Endothelial cell of umbilical vein (primary cell): Measurements from ENCODE around the gene KPNA5. TPM values are rescaled to one million over a fixed set of nuclear protein-coding genes. Genes with fewer than 3 reads are reported as not detected.

Source experiments
- BruUV-seq: library from RNA; stranded (reverse); fragments of 400-500 nt; replicated peaks from 2 replicates; lab custom pipeline; 2021; lab: Mats Ljungman, UMichigan
- CTCF ChIA-PET: fragments of 300-600, 350-600 bp; sonication (Branson Sonifier 250); formaldehyde crosslinking; loops from one replicate; lab custom pipeline; 2021; ENCODE audit warnings: antibody characterized with exemption, inconsistent platforms; lab: Charles Lee
- POLR2A ChIA-PET: fragments of 300-600, 350-600 bp; sonication (Branson Sonifier 250); formaldehyde crosslinking; loops from one replicate; lab custom pipeline; 2021; ENCODE audit warnings: antibody characterized with exemption, inconsistent platforms; lab: Charles Lee
- DNase-seq: peaks from one replicate; pipeline ENCODE4 v3.0.0-alpha.2; 2011; ENCODE audit warnings: low read depth, low spot score
- FAIRE-seq: peaks from 2 replicates; lab custom pipeline; 2011; peaks lifted over from hg19 to GRCh38; lab: Jason Lieb, UNC
- H2AFZ ChIP-seq: 2 replicates; pipeline ENCODE4 v1.6.0; 2012; ENCODE audit warnings: low read depth, low read length, control low read depth, inconsistent platforms
- H3K27ac ChIP-seq: 2 replicates; pipeline ENCODE4 v1.5.1; 2011; ENCODE audit warnings: low read depth, mild to moderate bottlenecking, control low read depth, low read length, moderate library complexity; ENCODE audit not compliant: insufficient read depth
- H3K27me3 ChIP-seq, 2 experiments: 2 replicates each; pipeline versions ENCODE4 v1.6.0 to v1.6.1; 2011; ENCODE audit warnings: low read length in 2 of 2, mixed read lengths in 1 of 2; ENCODE audit not compliant: control insufficient read depth in 2 of 2, insufficient read depth in 2 of 2
- H3K36me3 ChIP-seq, 2 experiments: 2 replicates in 1 of 2; 3 replicates in 1 of 2; pipeline ENCODE4 v1.5.1; 2011; ENCODE audit warnings: low read length in 2 of 2, mild to moderate bottlenecking in 1 of 2, moderate library complexity in 1 of 2; ENCODE audit not compliant: control insufficient read depth in 2 of 2, insufficient read depth in 2 of 2; ENCODE audit errors: extremely low read depth in 1 of 2
- H3K4me1 ChIP-seq: 3 replicates; pipeline ENCODE4 v1.5.1; 2011; ENCODE audit warnings: mild to moderate bottlenecking, low read length; ENCODE audit not compliant: control insufficient read depth, insufficient read depth; ENCODE audit errors: extremely low read depth
- H3K4me2 ChIP-seq: 2 replicates; pipeline ENCODE4 v1.6.1; 2011; ENCODE audit warnings: low read length, control low read depth, mixed read lengths; ENCODE audit not compliant: insufficient read depth
- H3K4me3 ChIP-seq, 3 experiments: fragments of 200-600 bp in 1 of 3; sonication (generic), shearing (Covaris generic) in 1 of 3; replicated peaks in 1 of 3; 2 replicates each; pipeline ENCODE4 v1.5.1; 2011 to 2016; ENCODE audit warnings: control low read depth in 3 of 3, low read length in 3 of 3, mild to moderate bottlenecking in 2 of 3, inconsistent platforms in 1 of 3, low read depth in 1 of 3, moderate library complexity in 1 of 3; ENCODE audit not compliant: insufficient read depth in 1 of 3
- H3K79me2 ChIP-seq: 2 replicates; pipeline ENCODE4 v1.6.0; 2012; ENCODE audit warnings: low read length, inconsistent platforms; ENCODE audit not compliant: control insufficient read depth, insufficient read depth
- H3K9ac ChIP-seq: replicated peaks from 2 replicates; pipeline ENCODE3; 2011; ENCODE audit warnings: low read length, control low read depth; ENCODE audit not compliant: insufficient read depth; ENCODE audit errors: extremely low read depth
- H3K9me1 ChIP-seq: replicated peaks from 3 replicates; pipeline ENCODE4 v1.6.0; 2011; ENCODE audit warnings: mild to moderate bottlenecking, low read length; ENCODE audit not compliant: control insufficient read depth, insufficient read depth; ENCODE audit errors: extremely low read depth
- H3K9me3 ChIP-seq: replicated peaks from 2 replicates; pipeline ENCODE4 v1.5.1; 2012; ENCODE audit warnings: low read length, inconsistent platforms; ENCODE audit not compliant: control insufficient read depth, insufficient read depth
- H4K20me1 ChIP-seq: replicated peaks from 2 replicates; pipeline ENCODE3; 2011; ENCODE audit warnings: mild to moderate bottlenecking, low read length; ENCODE audit not compliant: control insufficient read depth, insufficient read depth; ENCODE audit errors: extremely low read depth
- CTCF ChIP-seq, 2 donors: IDR thresholded peaks; 1 replicate in 1 of 2; 2 replicates in 1 of 2; pipeline ENCODE4 v1.5.1; 2011; ENCODE audit warnings: low read length in 2 of 2, mild to moderate bottlenecking in 2 of 2, moderate library complexity in 2 of 2, control low read depth in 1 of 2, inconsistent platforms in 1 of 2, low read depth in 1 of 2; ENCODE audit not compliant: insufficient read depth in 1 of 2; ENCODE audit errors: extremely low read depth in 1 of 2
- EZH2 ChIP-seq: IDR thresholded peaks from 2 replicates; pipeline ENCODE4 v1.6.1; 2012; ENCODE audit warnings: borderline replicate concordance, low read depth, mild to moderate bottlenecking, moderate library complexity, low read length, inconsistent platforms; ENCODE audit not compliant: severe bottlenecking
- FOS ChIP-seq: IDR thresholded peaks from 2 replicates; pipeline ENCODE4 v1.6.1; 2011; ENCODE audit warnings: mild to moderate bottlenecking, low read length, moderate library complexity, borderline replicate concordance; ENCODE audit not compliant: insufficient read depth
- GATA2 ChIP-seq: IDR thresholded peaks from 2 replicates; pipeline ENCODE4 v1.7.0; 2011; ENCODE audit warnings: low read depth, mild to moderate bottlenecking, moderate library complexity, mixed read lengths, low read length; ENCODE audit not compliant: insufficient read length, insufficient read depth
- JUN ChIP-seq: IDR thresholded peaks from 2 replicates; pipeline ENCODE4 v1.6.1; 2011; ENCODE audit warnings: borderline replicate concordance, low read depth; ENCODE audit not compliant: insufficient read length, insufficient read depth
- MAX ChIP-seq: IDR thresholded peaks from 2 replicates; pipeline ENCODE4 v1.6.1; 2011; ENCODE audit not compliant: insufficient read depth, insufficient read length
- MYC ChIP-seq: IDR thresholded peaks from one replicate; pipeline ENCODE4 v1.6.1; 2011; ENCODE audit warnings: mild to moderate bottlenecking, low read depth, low read length
- POLR2A ChIP-seq: IDR thresholded peaks from 2 replicates; pipeline ENCODE4 v1.6.1; 2012; ENCODE audit warnings: low read depth, mild to moderate bottlenecking, control low read depth, low read length
- POLR2AphosphoS5 ChIP-seq: IDR thresholded peaks from 2 replicates; pipeline ENCODE4 v1.6.1; 2012; ENCODE audit warnings: low read depth, mild to moderate bottlenecking, control low read depth, low read length, moderate library complexity; ENCODE audit not compliant: insufficient read depth
- dilution Hi-C: fragments of 300-500 bp; cut with MboI; formaldehyde crosslinking; loops from one replicate; pipeline ENCODE4 v1.15.0; 2019; ENCODE audit warnings: low sequenced_read_pairs; ENCODE audit not compliant: extremely low pct_ligation_motif_present
- intact Hi-C: fragments of 100-400 bp; cut with micrococcal nuclease; formaldehyde crosslinking; loops from one replicate; pipeline ENCODE4 v1.10.0; 2022
- polyA plus RNA-seq, 4 experiments: library from polyadenylated mRNA; depleted of rRNA in 3 of 4; stranded (reverse) in 3 of 4; unstranded in 1 of 4; fragments of >200 nt; gene quantifications; 2 replicates each; pipeline versions ENCODE4 v1.2.1 to v1.2.3, GENCODE V29; 2011 to 2012; ENCODE audit warnings: missing spikeins in 1 of 4
- total RNA-seq: library from RNA; stranded (reverse); gene quantifications from 2 replicates; pipeline ENCODE4 v1.2.3, GENCODE V29; 2021

Gene KPNA5
- total and polyA plus RNA-seq, 2 donors (not counting 3 experiments of a cell fraction or from before 2014, with no cell fraction given), result 1.6 to 8.9 TPM

- dilution Hi-C loops (no loop called here), intact Hi-C loops (no loop called here)
- H4K20me1 ChIP-seq, result no peaks in the 10 kb centered on the region
- H3K9me3 ChIP-seq, result no peaks in the 10 kb centered on the region
- H3K27ac ChIP-seq, result no peak overlapping the region
- H3K4me2 ChIP-seq, result no peak overlapping the region
- ChIA-PET POLR2A (no interaction called here), CTCF (no interaction called here)
- TF ChIP-seq GATA2 (no peak), FOS (no peak), MAX (no peak), POLR2AphosphoS5 (no peak), CTCF (IDR thresholded peaks at IDR 0.05; ENCODE audit: extremely low read depth in 1 of 2, insufficient read depth in 1 of 2, low read depth in 1 of 2, low read length in 2 of 2) (no peak), EZH2 (no peak), MYC (no peak), POLR2A (no peak), JUN (no peak)
- no peaks in the 10 kb centered on the region for H3K9me1 ChIP-seq
- no peak for FAIRE-seq
- no peaks in the 10 kb centered on the region for H3K79me2 ChIP-seq
- no peak overlapping the region for H3K4me3 ChIP-seq
- BruUV-seq, result no TSS peak
- no peaks in the 10 kb centered on the region for H3K4me1 ChIP-seq
- no peak overlapping the region for H3K9ac ChIP-seq
- no peak for DNase-seq
- no peak overlapping the region for H2AFZ ChIP-seq
- peaks cover 0 to 2% of the 10 kb centered on the region in 2 experiments for H3K36me3 ChIP-seq
- H3K27me3 ChIP-seq, result no peaks in the 10 kb centered on the region
These were observed 24.9 kb downstream of the KPNA5 start for GRCh38 chr6:116705917-116706316.
